Gastroesophageal sphincter (tissue), 3 donors: Measurements from ENCODE around the gene UBAC2.

Experiments used
- CTCF ChIP-seq, 4 experiments: fragments of 200-600 bp in 2 of 4; fragments of 450-650 bp in 2 of 4; sonication (generic) in 1 of 4; IDR thresholded peaks; one replicate each; pipeline ENCODE4 v1.5.1; 2017 to 2019; ENCODE audit warnings: antibody characterized with exemption in 4 of 4, mild to moderate bottlenecking in 2 of 4, moderate library complexity in 2 of 4
- EP300 ChIP-seq: sonication (generic); formaldehyde crosslinking; IDR thresholded peaks from one replicate; pipeline ENCODE4 v1.6.1; 2017; ENCODE audit warnings: antibody characterized with exemption, mild to moderate bottlenecking
- POLR2A ChIP-seq, 2 donors: fragments of 450-650 bp; IDR thresholded peaks; one replicate each; pipeline ENCODE4 v1.6.1; 2017; ENCODE audit warnings: antibody characterized with exemption in 2 of 2, mild to moderate bottlenecking in 2 of 2, moderate library complexity in 1 of 2

GRCh38 chr13:99385161-99385560 lies 184.5 kb downstream of the UBAC2 start:
- no peak for TF ChIP-seq EP300
- TF ChIP-seq CTCF (IDR thresholded peaks at IDR 0.05) = no peak
- no peak for TF ChIP-seq POLR2A (IDR thresholded peaks at IDR 0.05)
